ENCODE data around the gene WDR48.

WDR48 gene

DNA sequence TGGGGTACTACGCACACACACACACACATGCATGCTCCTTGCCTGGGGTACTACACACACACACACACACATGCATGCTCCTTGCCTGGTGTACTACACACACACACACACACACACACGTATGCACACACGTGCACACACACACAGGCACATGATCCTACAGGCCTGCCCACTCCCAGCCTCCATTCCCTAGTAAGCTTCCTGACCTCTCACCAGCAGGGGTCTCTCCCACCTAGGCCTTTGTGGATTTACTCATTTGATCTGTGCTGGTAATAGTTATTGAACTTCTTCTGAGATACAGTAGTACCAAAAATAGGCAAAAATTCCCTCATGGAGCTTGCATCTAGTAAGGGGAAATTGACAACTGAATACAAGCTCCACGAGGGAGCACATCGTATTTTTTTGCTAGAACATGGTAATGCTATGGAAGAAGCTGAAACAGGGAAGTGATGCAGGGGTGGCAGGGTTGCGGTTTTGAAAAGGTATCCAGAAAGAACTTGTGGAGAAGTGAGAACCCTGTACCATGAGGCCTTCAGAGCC, 74.8 kb downstream of the WDR48 start:
- no peak for DNase-seq
- Histone ChIP-seq H3K27me3 (replicated peaks; ENCODE audit: control insufficient read depth, insufficient read depth, low read length, poor library complexity, severe bottlenecking) (no peaks in the 10 kb centered on the region), H3K4me3 (ENCODE audit: insufficient read depth, low read depth, low read length, poor library complexity, severe bottlenecking) (no peak overlapping the region), H3K9me3 (ENCODE audit: control insufficient read depth, low read length) (no peaks in the 10 kb centered on the region), H3K36me3 (ENCODE audit: control insufficient read depth, insufficient read depth, low read length) (no peaks in the 10 kb centered on the region), H3K27ac (ENCODE audit: insufficient read depth, low read length, poor library complexity, severe bottlenecking) (no peak overlapping the region), H3K4me1 (ENCODE audit: control insufficient read depth, insufficient read depth, low read length, poor library complexity, severe bottlenecking) (peaks cover 17% of the 10 kb centered on the region)

DNA sequence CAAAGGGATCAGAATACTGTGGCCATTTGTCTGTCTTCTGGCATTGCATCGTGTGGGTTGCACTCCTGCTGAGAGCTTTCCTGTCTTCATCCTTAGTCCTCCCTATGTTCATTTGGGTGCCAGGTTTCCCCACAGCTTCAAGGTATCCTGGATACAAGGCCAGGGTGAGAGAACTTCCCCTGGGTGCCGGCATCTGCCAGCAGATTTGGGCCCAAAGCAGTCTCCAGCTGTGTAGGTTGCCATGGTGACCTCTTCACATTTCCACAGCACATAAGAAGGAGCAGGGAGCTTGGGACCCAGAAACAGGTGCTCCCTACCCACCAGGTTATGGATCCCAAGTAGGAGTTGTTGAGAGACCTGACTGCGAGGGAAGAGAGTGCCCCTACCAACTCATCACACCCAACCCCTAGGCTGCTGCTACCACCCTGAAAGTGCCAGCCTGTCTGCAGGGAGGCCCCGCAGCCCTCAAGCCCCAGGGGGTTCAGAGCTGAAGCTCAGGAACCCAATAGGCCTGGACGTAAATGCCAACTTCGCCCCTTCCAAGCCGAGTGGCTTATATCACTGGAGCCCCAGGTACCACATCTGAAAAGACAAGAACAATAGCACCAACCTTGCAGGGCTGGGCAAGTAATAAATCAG, 75.6 kb downstream of the WDR48 start:
- peaks cover 17% of the 10 kb centered on the region for H3K4me1 ChIP-seq (ENCODE audit: control insufficient read depth, insufficient read depth, low read length, poor library complexity, severe bottlenecking)
- H3K27ac ChIP-seq (ENCODE audit: insufficient read depth, low read length, poor library complexity, severe bottlenecking) = no peak overlapping the region
- no peaks in the 10 kb centered on the region for H3K27me3 ChIP-seq (replicated peaks; ENCODE audit: control insufficient read depth, insufficient read depth, low read length, poor library complexity, severe bottlenecking)
- no peak for DNase-seq
- H3K4me3 ChIP-seq (ENCODE audit: insufficient read depth, low read depth, low read length, poor library complexity, severe bottlenecking) = no peak overlapping the region
- H3K36me3 ChIP-seq (ENCODE audit: control insufficient read depth, insufficient read depth, low read length) = no peaks in the 10 kb centered on the region
- H3K9me3 ChIP-seq (ENCODE audit: control insufficient read depth, low read length) = no peaks in the 10 kb centered on the region

DNA sequence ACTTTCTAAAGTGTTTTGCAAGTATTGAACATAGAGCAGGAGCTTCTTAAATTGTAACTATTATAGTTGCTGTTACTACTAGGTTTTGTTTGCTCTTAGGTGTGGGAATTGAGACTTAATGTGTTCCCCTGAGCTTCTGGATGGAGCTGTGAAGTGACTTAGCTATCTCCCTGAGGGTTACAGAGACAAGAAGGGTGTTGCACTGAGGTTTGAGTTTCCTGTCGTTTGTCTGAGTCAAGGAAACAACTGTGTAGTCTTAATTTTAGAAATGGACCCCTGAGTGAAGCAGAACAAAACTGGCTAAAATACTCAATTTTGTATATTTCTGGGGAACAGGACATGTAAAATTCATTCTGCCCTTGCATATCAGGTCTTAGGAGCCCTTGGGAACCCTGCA, 76.1 kb downstream of the WDR48 start:
- no peak overlapping the region for H3K27ac ChIP-seq (ENCODE audit: insufficient read depth, low read length, poor library complexity, severe bottlenecking)
- H3K4me3 ChIP-seq (ENCODE audit: insufficient read depth, low read depth, low read length, poor library complexity, severe bottlenecking) = no peak overlapping the region
- no peak for DNase-seq
- no peaks in the 10 kb centered on the region for H3K9me3 ChIP-seq (ENCODE audit: control insufficient read depth, low read length)
- H3K36me3 ChIP-seq (ENCODE audit: control insufficient read depth, insufficient read depth, low read length) = no peaks in the 10 kb centered on the region
- H3K4me1 ChIP-seq (ENCODE audit: control insufficient read depth, insufficient read depth, low read length, poor library complexity, severe bottlenecking) = peaks cover 17% of the 10 kb centered on the region
- no peaks in the 10 kb centered on the region for H3K27me3 ChIP-seq (replicated peaks; ENCODE audit: control insufficient read depth, insufficient read depth, low read length, poor library complexity, severe bottlenecking)

DNA sequence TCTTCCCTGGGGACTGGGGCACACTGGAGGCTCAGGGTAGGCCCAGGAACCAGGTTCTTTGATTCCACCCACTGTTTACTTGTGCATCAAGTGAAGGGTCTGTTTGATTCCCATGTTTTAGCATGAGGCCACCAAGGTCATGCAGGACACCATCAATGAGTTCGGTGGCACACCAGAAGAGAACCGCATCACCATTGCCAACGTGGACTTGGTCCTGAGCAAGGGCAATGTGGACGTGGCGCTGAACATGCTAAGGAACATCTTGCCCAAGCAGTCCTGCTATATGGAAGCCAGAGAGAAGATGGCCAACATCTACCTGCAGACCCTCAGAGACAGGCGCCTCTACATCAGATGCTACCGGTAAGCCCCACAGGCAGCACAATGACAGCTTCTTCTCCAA, 77.1 kb downstream of the WDR48 start:
- Histone ChIP-seq H3K9me3 (ENCODE audit: control insufficient read depth, low read length) (no peaks in the 10 kb centered on the region), H3K4me3 (ENCODE audit: insufficient read depth, low read depth, low read length, poor library complexity, severe bottlenecking) (no peak overlapping the region), H3K27me3 (replicated peaks; ENCODE audit: control insufficient read depth, insufficient read depth, low read length, poor library complexity, severe bottlenecking) (no peaks in the 10 kb centered on the region), H3K36me3 (ENCODE audit: control insufficient read depth, insufficient read depth, low read length) (no peaks in the 10 kb centered on the region), H3K27ac (ENCODE audit: insufficient read depth, low read length, poor library complexity, severe bottlenecking) (no peak overlapping the region), H3K4me1 (ENCODE audit: control insufficient read depth, insufficient read depth, low read length, poor library complexity, severe bottlenecking) (peaks cover 17% of the 10 kb centered on the region)
- no peak for DNase-seq

DNA sequence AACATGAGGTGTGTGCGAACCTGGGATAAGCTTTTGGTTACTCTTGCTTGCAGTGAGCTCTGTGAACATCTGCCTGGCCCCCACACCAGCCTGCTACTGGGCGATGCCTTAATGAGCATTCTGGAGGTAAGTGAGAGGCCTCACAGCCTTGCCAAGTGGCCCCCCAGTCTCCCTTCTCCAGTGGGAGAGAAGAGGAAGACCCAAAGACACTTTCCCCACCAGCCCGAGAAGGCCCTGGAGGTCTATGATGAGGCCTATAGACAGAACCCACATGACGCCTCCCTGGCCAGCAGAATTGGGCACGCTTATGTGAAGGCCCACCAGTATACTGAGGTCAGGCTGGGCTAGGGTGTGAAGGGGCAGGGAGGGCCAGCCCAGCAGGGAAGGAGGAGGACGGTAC, 78.2 kb downstream of the WDR48 start:
- no peak for DNase-seq
- no peaks in the 10 kb centered on the region for H3K36me3 ChIP-seq (ENCODE audit: control insufficient read depth, insufficient read depth, low read length)
- peaks cover 17% of the 10 kb centered on the region for H3K4me1 ChIP-seq (ENCODE audit: control insufficient read depth, insufficient read depth, low read length, poor library complexity, severe bottlenecking)
- no peak overlapping the region for H3K4me3 ChIP-seq (ENCODE audit: insufficient read depth, low read depth, low read length, poor library complexity, severe bottlenecking)
- no peaks in the 10 kb centered on the region for H3K27me3 ChIP-seq (replicated peaks; ENCODE audit: control insufficient read depth, insufficient read depth, low read length, poor library complexity, severe bottlenecking)
- H3K27ac ChIP-seq (ENCODE audit: insufficient read depth, low read length, poor library complexity, severe bottlenecking) = no peak overlapping the region
- no peaks in the 10 kb centered on the region for H3K9me3 ChIP-seq (ENCODE audit: control insufficient read depth, low read length)

DNA sequence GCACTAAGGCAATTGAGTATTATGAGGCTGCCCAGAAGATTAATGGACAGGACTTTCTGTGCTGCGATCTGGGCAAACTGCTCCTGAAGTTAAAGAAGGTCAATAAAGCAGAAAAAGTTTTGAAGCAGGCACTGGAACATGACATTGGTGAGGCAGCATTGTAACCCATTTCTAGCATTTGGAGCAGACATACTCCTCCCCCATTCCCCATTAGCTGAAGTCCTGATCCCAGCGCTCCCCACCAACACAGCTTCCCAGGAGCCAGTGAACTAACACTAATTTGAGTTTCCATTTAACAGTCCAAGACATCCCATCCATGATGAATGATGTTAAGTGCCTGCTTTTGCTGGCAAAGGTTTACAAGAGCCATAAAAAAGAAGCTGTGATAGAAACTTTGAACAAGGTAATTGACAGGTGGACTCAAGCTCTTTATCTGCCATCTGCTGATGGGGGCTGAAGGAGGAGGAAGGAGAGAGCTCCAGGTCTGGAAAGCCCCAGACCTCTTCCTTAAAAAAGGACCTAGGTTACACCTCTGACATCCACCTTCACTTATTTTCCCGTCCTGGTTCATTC, 79.0 kb downstream of the WDR48 start:
- peaks cover 17% of the 10 kb centered on the region for H3K4me1 ChIP-seq (ENCODE audit: control insufficient read depth, insufficient read depth, low read length, poor library complexity, severe bottlenecking)
- no peaks in the 10 kb centered on the region for H3K36me3 ChIP-seq (ENCODE audit: control insufficient read depth, insufficient read depth, low read length)
- DNase-seq = no peak
- H3K4me3 ChIP-seq (ENCODE audit: insufficient read depth, low read depth, low read length, poor library complexity, severe bottlenecking) = no peak overlapping the region
- H3K9me3 ChIP-seq (ENCODE audit: control insufficient read depth, low read length) = no peaks in the 10 kb centered on the region
- H3K27ac ChIP-seq (ENCODE audit: insufficient read depth, low read length, poor library complexity, severe bottlenecking) = no peak overlapping the region
- no peaks in the 10 kb centered on the region for H3K27me3 ChIP-seq (replicated peaks; ENCODE audit: control insufficient read depth, insufficient read depth, low read length, poor library complexity, severe bottlenecking)

DNA sequence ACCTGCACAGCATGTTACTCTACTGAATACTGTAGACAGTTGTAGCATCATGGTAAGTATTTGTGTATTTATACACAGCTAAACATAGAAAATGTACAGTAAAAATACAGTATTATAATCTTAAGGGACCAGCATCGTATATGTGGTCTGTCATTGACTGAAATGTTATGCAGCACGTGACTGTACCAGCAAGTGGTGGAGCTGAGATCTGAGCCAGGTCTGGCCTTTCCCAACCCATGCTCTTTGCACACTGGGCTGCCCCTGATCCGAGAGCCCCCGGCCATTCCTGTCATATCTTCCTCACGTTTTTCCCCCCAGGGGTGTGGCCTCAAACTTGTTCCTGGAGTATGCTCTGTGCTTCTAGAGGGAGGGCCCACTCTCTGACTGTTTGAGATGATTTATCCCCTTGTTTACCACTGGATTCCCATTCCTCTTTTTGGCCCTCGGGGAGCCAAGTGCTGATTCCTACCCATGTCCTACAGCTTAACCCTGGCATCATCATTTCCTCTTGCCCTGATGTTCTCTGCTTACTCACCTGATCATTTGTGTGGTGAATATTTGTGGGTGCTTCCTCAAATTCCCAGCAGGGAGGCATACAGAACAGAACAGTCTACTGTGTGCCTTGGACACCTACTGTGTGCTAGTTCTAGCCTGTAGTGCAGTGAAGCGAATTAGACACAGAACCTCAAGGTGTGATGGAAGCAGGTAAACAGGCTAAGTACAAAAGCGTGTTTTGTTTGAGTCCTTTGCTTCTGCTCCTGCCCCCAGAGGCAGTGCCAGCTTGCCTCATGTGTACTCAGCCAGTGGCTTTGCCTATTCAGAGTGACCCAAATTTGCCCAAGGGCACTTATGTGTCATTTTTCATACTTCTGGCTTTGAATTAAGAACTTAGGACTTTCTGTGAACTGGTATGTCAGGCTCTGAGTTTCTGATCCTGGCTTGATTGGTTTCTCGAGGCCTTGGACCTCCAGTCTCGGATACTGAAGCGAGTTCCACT, 80.6 kb downstream of the WDR48 start:
- Histone ChIP-seq H3K36me3 (ENCODE audit: control insufficient read depth, insufficient read depth, low read length) (no peaks in the 10 kb centered on the region), H3K4me3 (ENCODE audit: insufficient read depth, low read depth, low read length, poor library complexity, severe bottlenecking) (no peak overlapping the region), H3K27me3 (replicated peaks; ENCODE audit: control insufficient read depth, insufficient read depth, low read length, poor library complexity, severe bottlenecking) (no peaks in the 10 kb centered on the region), H3K27ac (ENCODE audit: insufficient read depth, low read length, poor library complexity, severe bottlenecking) (no peak overlapping the region), H3K4me1 (ENCODE audit: control insufficient read depth, insufficient read depth, low read length, poor library complexity, severe bottlenecking) (peaks cover 13% of the 10 kb centered on the region), H3K9me3 (ENCODE audit: control insufficient read depth, low read length) (no peaks in the 10 kb centered on the region)
- DNase-seq = no peak

DNA sequence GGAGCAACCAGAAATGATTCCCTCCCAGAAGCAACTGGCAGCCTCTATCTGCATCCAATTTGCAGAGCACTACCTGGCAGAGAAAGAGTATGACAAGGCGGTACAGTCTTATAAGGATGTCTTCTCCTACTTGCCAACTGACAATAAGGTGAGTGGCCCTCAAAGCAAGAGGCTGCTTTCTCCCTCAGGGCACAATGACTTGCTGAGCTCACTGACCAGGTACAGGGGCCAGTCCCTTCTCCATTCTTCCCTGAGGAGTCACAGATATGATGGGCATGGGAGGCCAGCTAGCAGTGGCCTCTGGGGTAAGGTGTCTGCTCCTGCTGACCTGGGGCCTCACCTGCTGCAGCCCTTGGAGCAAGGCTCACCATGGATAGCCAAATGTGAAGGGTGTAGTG, 81.3 kb downstream of the WDR48 start:
- H3K9me3 ChIP-seq (ENCODE audit: control insufficient read depth, low read length) = no peaks in the 10 kb centered on the region
- DNase-seq = no peak
- no peak overlapping the region for H3K27ac ChIP-seq (ENCODE audit: insufficient read depth, low read length, poor library complexity, severe bottlenecking)
- no peaks in the 10 kb centered on the region for H3K36me3 ChIP-seq (ENCODE audit: control insufficient read depth, insufficient read depth, low read length)
- peaks cover 6% of the 10 kb centered on the region for H3K4me1 ChIP-seq (ENCODE audit: control insufficient read depth, insufficient read depth, low read length, poor library complexity, severe bottlenecking)
- no peak overlapping the region for H3K4me3 ChIP-seq (ENCODE audit: insufficient read depth, low read depth, low read length, poor library complexity, severe bottlenecking)
- no peaks in the 10 kb centered on the region for H3K27me3 ChIP-seq (replicated peaks; ENCODE audit: control insufficient read depth, insufficient read depth, low read length, poor library complexity, severe bottlenecking)

DNA sequence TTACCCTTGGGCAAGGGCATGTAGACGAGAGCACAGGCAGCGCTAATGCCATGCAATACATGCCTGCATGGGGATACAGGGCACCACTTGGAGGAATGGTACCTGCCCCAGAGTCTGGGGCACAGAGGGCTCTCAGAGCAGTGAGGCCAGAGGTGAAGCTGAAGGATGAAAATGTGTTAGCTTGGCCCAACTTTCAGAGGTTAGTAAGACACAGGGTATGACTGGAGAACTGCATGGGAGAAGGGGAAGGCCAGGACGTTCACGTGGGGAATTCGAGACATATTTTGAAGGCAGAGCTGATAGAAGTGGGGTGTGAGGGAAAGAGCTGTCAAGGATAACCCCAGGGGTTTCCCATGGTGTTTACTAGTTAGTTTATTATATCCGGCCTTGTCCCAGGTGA, 82.0 kb downstream of the WDR48 start:
- Histone ChIP-seq H3K27me3 (replicated peaks; ENCODE audit: control insufficient read depth, insufficient read depth, low read length, poor library complexity, severe bottlenecking) (no peaks in the 10 kb centered on the region), H3K9me3 (ENCODE audit: control insufficient read depth, low read length) (no peaks in the 10 kb centered on the region), H3K27ac (ENCODE audit: insufficient read depth, low read length, poor library complexity, severe bottlenecking) (no peak overlapping the region), H3K4me1 (ENCODE audit: control insufficient read depth, insufficient read depth, low read length, poor library complexity, severe bottlenecking) (no peaks in the 10 kb centered on the region), H3K36me3 (ENCODE audit: control insufficient read depth, insufficient read depth, low read length) (no peaks in the 10 kb centered on the region), H3K4me3 (ENCODE audit: insufficient read depth, low read depth, low read length, poor library complexity, severe bottlenecking) (no peak overlapping the region)
- no peak for DNase-seq

DNA sequence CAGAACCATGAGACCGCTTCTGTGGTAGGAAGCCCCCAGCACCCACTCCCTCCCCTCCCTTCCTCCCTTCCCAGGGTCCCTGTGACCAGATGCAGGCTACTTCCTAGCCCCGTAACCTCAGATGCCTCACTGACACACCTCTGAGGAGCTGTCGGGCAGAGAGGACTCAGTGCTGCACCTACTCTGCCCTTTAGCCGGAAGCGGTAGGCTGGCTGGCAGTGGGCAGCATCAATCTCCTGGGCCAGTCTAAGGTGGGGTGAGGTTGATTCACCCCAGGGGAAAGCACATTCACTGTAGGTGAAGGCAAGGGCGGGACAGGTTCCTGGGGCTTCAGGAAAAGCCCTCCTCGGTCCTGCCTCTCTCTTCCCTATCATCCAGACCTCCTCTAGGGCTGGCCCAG, 82.5 kb downstream of the WDR48 start:
- no peak overlapping the region for H3K4me3 ChIP-seq (ENCODE audit: insufficient read depth, low read depth, low read length, poor library complexity, severe bottlenecking)
- no peaks in the 10 kb centered on the region for H3K9me3 ChIP-seq (ENCODE audit: control insufficient read depth, low read length)
- H3K36me3 ChIP-seq (ENCODE audit: control insufficient read depth, insufficient read depth, low read length) = no peaks in the 10 kb centered on the region
- H3K27me3 ChIP-seq (replicated peaks; ENCODE audit: control insufficient read depth, insufficient read depth, low read length, poor library complexity, severe bottlenecking) = no peaks in the 10 kb centered on the region
- H3K4me1 ChIP-seq (ENCODE audit: control insufficient read depth, insufficient read depth, low read length, poor library complexity, severe bottlenecking) = no peaks in the 10 kb centered on the region
- H3K27ac ChIP-seq (ENCODE audit: insufficient read depth, low read length, poor library complexity, severe bottlenecking) = no peak overlapping the region
- no peak for DNase-seq

Measured in effector memory CD4-positive, alpha-beta T cell (primary cell).